Duodenal mucosa (tissue), 2 donors: ENCODE results near the gene KCNK3.

Source experiments
- H3K27ac ChIP-seq: one replicate; pipeline ENCODE4 v1.7.0; 2013; ENCODE audit warnings: low read depth, low read length
- H3K27me3 ChIP-seq, 2 donors: one replicate each; pipeline ENCODE4 v1.7.0; 2013; ENCODE audit warnings: low read length in 2 of 2, control low read depth in 1 of 2; ENCODE audit not compliant: insufficient read depth in 2 of 2, control insufficient read depth in 1 of 2
- H3K36me3 ChIP-seq, 2 donors: one replicate each; pipeline ENCODE4 v1.7.0; 2013; ENCODE audit warnings: low read length in 2 of 2, control low read depth in 1 of 2; ENCODE audit not compliant: insufficient read depth in 2 of 2, control insufficient read depth in 1 of 2
- H3K4me1 ChIP-seq, 2 donors: one replicate each; pipeline ENCODE4 v1.7.0; 2013; ENCODE audit warnings: low read length in 2 of 2, control low read depth in 1 of 2; ENCODE audit not compliant: insufficient read depth in 2 of 2, control insufficient read depth in 1 of 2
- H3K4me3 ChIP-seq, 2 donors: one replicate each; pipeline ENCODE4 v1.7.0; 2013; ENCODE audit warnings: low read length in 2 of 2, low read depth in 1 of 2
- H3K9ac ChIP-seq, 2 donors: one replicate each; pipeline ENCODE4 v1.7.0; 2013; ENCODE audit warnings: low read length in 2 of 2, low read depth in 1 of 2
- H3K9me3 ChIP-seq, 2 donors: one replicate each; pipeline ENCODE4 v1.7.0; 2013; ENCODE audit warnings: low read length in 2 of 2, control low read depth in 1 of 2; ENCODE audit not compliant: control insufficient read depth in 1 of 2

KCNK3 gene

DNA sequence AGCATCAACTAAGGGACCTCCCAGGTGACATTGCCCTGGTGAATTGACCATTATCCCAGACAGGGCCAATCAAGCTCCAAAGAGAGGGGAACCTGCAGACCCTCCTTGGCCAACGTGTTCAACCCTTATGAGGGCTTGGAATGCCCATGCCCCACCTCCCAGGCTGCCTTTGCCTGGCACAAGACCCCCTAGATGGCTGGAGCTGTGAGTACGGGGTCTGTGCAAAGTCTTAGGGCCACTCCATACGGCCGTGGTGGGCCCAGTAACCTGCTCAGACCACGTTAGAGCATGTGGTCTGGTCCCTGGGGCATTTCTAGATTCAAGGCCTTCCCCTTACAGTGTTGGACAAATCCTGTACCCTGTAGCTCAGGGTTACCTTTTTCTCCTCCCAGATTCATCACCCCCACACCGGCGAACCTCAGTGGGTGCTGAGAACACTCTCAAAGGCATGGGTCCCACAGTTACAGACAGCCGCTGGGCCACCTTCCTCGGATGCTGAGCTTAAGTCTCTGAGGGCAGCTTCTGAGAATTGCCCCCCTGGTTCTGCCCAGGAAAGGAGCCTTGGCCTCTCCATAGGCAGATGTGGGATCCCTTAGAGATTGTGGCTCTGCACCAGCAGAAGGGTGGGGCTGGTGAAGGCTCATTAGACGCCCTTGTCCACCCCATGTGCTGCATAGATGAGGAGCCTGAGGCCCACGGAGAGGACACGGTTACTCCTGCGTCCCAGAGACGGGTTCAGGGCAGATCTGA is 18.3 kb upstream of the KCNK3 start:
- H3K9me3 ChIP-seq: no peaks in the 10 kb centered on the region
- peaks cover 0 to 8% of the 10 kb centered on the region in 2 donors for H3K27me3 ChIP-seq
- no peak overlapping the region for H3K9ac ChIP-seq
- H3K4me1 ChIP-seq: no peaks in the 10 kb centered on the region
- no peak overlapping the region for H3K27ac ChIP-seq
- no peak overlapping the region for H3K4me3 ChIP-seq
- no peaks in the 10 kb centered on the region for H3K36me3 ChIP-seq

DNA sequence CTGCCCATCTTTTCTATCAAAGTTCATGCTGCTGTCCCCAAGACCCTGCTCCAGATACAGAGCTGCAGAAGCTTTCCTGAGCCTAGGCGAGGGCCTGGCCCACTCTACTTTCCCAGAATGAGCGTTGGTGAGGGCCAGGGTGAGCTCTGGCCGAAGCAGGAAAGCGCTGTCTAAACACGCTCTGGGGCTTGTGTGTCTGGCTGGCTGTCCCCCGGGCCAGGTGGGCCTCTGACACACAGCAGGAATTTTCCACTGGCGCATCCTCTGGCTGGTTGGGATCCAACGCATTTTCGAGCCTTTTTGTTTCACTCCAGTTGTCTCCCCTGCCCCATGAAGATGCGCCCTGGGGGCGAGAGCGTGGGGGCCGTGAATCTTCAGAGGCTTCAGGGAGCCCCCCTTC is 17.8 kb upstream of the KCNK3 start:
- Histone ChIP-seq H3K27me3 (peaks cover 0 to 6% of the 10 kb centered on the region in 2 donors), H3K36me3 (no peaks in the 10 kb centered on the region), H3K9ac (no peak overlapping the region), H3K27ac (no peak overlapping the region), H3K4me3 (no peak overlapping the region), H3K9me3 (no peaks in the 10 kb centered on the region), H3K4me1 (no peaks in the 10 kb centered on the region)

DNA sequence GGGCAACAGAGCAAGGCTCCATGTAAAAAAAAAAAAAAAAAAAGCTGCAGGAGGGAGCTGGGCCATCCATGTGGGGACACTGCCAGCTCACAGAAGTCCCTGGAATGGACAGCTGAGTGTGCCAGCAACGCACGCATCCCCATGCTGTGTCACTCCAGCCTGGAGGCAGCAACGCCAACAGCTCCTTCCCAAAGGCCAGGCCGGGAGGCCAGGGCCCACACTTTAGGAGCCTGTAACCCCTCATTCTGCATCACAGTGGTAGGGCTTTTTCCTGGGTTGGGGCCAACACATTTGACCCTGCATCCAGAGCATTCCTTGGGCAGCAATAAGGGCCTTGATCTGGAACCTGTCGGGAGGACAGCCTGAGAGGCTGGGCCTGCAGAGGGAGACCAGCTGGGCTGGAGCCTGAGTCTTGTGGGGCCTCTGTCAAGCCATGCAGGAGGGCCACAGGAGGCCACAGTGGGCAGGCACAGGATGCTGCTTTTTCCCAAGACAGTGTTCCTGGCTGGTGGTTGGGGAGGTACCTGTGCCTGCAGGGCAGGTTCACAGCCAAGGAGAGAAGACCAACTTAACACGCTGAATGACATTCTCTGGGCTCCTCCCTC is 16.8 kb upstream of the KCNK3 start:
- Histone ChIP-seq H3K27me3 (no peaks in the 10 kb centered on the region), H3K9me3 (no peaks in the 10 kb centered on the region), H3K9ac (no peak overlapping the region), H3K27ac (no peak overlapping the region), H3K4me1 (no peaks in the 10 kb centered on the region), H3K36me3 (no peaks in the 10 kb centered on the region), H3K4me3 (no peak overlapping the region)

DNA sequence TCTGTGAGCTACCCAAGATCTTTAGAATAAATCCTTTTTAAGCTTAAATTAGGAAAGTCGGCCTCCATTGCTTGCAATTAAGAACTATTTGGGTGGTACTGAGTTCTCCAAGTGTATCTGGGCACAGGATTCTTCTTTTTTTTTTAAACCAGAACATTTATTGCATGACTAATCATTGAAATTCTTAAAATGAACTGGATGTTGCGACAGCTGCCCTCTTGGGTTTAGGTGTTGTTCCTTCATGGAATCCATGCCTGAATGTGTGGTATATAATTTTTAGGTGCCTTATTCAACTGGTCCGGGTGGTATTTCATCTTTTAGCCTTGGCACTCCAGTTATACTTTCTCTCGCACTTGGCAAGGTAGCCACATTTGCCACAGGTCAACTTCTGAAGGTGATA is 14.5 kb upstream of the KCNK3 start:
- no peak overlapping the region for H3K27ac ChIP-seq
- H3K36me3 ChIP-seq: no peaks in the 10 kb centered on the region
- H3K4me3 ChIP-seq: no peak overlapping the region
- H3K9me3 ChIP-seq: no peaks in the 10 kb centered on the region
- H3K9ac ChIP-seq: no peak overlapping the region
- no peaks in the 10 kb centered on the region for H3K27me3 ChIP-seq
- H3K4me1 ChIP-seq: no peaks in the 10 kb centered on the region

DNA sequence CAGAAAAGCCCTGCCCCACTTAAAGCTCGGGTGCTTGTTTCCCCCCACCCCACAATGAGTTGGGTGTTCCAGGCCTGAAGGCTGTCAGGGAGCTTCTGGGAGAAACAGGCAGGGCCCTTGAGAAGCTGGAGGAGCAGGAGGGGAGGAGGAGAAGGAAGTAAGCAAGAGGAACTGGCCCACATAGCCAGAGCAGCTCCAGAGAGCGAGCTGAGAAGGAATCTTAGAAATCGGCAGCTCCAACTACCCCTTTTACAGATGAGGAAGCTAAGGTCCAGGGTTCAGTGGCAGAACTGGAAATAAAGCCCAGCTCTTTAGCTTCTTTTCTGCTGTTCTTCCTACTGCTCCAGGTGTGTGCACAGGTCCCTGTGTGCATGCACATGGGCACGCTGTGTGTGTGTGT is 12.7 kb upstream of the KCNK3 start:
- no peaks in the 10 kb centered on the region for H3K36me3 ChIP-seq
- no peaks in the 10 kb centered on the region for H3K4me1 ChIP-seq
- no peak overlapping the region for H3K27ac ChIP-seq
- H3K4me3 ChIP-seq: no peak overlapping the region
- H3K27me3 ChIP-seq: no peaks in the 10 kb centered on the region
- no peak overlapping the region for H3K9ac ChIP-seq
- H3K9me3 ChIP-seq: no peaks in the 10 kb centered on the region

DNA sequence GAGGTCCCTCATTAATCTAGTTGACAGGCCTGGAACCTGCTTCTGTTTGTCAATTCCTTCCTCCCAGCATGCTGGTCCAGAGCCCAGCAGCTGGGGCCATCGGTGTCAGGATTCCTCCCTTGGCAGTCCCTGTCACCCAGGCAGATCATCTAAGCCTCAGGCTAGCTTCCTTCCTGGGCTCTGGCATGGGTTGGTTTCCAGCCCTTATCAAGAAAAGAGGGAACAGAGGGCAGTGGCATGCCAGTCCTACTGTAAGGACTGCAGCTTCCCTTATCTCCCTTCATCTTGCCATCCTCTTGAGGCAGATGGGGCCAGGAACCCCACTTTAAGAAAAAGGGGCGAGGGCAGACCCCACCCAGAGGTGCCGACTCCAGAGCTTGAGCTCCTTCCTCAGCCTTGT is 10.9 kb upstream of the KCNK3 start:
- Histone ChIP-seq H3K27me3 (peaks cover 0 to 5% of the 10 kb centered on the region in 2 donors), H3K4me3 (no peak overlapping the region), H3K27ac (no peak overlapping the region), H3K9me3 (no peaks in the 10 kb centered on the region), H3K4me1 (peaks cover 6 to 7% of the 10 kb centered on the region in 2 donors), H3K9ac (no peak overlapping the region), H3K36me3 (no peaks in the 10 kb centered on the region)

DNA sequence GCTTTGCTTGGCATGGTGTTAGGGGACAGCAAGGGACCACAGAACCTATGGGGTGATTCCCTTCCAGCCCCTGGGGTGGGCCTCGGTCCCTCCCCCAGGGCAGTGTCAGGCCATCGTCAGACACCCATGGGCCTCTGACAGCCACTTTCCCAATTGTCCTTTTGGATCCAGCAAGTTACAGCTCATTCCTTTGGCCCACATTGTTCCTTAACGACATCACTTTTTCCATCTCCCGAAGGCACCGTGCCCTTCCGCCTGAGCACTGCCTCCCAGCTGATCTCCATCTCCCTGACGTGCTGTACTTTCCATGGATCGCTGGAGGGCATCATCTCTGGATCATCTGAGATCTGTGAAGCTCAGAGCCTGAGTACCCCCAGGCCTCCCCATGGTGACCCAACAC is 10.4 kb upstream of the KCNK3 start:
- Histone ChIP-seq H3K27me3 (peaks cover 0 to 6% of the 10 kb centered on the region in 2 donors), H3K4me3 (no peak overlapping the region), H3K9me3 (no peaks in the 10 kb centered on the region), H3K36me3 (no peaks in the 10 kb centered on the region), H3K9ac (no peak overlapping the region), H3K4me1 (peaks cover 8 to 12% of the 10 kb centered on the region in 2 donors), H3K27ac (no peak overlapping the region)

DNA sequence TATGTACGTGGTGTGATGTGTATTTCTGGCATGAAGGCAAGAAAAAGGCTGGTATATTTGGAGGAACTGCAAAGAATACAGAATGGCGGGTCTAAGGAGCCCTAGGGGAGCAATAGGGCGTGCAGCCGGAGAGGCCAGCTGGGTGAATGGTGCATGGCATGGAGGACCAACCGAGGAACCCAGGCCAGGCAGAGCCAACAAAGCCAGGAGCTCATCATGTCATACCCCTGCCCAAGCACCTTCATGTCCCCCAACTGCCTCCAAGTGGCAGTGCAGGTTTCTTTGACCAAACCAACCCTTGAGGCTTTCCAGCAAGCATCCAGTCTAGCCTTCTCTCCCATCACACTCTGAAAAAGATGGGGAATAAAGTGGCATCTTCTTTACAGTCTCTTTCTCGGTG is 8.9 kb upstream of the KCNK3 start:
- Histone ChIP-seq H3K36me3 (no peaks in the 10 kb centered on the region), H3K4me1 (peaks cover 8 to 17% of the 10 kb centered on the region in 2 donors), H3K9me3 (no peaks in the 10 kb centered on the region), H3K9ac (no peak overlapping the region), H3K4me3 (no peak overlapping the region), H3K27ac (no peak overlapping the region), H3K27me3 (peaks cover 0 to 11% of the 10 kb centered on the region in 2 donors)

DNA sequence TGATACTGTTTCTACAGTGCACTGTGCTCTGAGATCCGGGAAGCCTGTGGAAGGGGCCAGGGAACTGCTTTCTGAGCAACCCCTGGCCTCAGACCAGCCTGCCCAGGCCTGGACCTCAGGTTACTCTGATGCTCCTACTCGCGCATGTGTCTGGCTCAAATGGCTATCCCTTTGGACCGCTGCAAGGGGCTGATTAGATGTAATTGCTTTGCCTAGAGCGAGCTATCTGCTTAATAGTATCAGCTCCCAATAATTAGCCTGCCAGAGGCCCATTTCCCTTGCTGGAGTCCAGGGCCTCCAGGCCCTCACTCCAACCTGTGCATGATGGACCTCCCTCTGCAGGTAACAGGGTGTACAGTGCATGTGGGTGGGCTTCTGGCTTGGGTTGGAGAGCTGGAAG is 7.2 kb upstream of the KCNK3 start:
- H3K4me3 ChIP-seq: no peak overlapping the region
- H3K9me3 ChIP-seq: no peaks in the 10 kb centered on the region
- H3K4me1 ChIP-seq: peaks cover 8 to 17% of the 10 kb centered on the region in 2 donors
- no peak overlapping the region for H3K27ac ChIP-seq
- H3K36me3 ChIP-seq: no peaks in the 10 kb centered on the region
- H3K9ac ChIP-seq: no peak overlapping the region
- peaks cover 8 to 15% of the 10 kb centered on the region in 2 donors for H3K27me3 ChIP-seq

DNA sequence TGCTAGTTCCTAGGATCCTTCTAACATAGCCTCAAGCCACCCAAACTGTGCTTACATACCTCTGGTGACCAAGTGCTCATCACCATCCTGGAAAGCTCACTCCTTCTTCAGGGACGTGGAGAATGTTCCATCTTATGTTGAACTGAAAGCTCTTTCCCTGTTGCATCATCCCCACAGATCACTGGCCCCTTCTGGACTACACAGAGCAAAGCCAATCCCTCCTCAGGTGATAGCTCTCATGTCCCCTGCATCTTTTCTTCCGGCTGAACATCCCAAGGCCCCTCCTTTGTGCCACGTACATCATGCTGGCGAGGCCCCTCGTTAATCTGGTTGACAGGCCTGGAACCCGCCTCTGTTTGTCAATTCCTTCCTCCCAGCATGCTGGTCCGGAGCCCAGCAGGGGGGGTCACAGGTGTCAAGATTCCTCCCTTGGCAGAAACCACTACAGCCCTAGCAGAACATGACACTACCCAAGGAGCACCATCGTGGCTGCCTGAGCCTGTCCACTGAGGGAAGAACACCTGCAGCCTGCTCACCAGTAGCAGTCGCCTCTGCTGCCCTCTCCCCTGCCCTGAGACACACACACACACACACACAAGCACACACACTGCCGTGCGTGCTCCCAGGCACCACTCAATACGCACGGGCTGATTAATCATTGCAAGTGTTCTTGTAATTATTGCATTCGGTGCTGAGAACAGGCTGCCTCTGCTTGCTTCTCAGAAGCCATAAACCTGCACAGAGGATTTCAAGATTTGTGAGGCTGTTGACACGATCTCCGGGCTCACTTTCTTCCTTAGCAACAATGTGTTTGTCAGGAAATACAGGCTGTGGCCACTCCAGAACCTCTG is 6.3 kb upstream of the KCNK3 start:
- Histone ChIP-seq H3K4me1 (peaks cover 8 to 17% of the 10 kb centered on the region in 2 donors), H3K27me3 (peaks cover 12 to 21% of the 10 kb centered on the region in 2 donors), H3K9me3 (no peaks in the 10 kb centered on the region), H3K36me3 (no peaks in the 10 kb centered on the region), H3K27ac (no peak overlapping the region), H3K9ac (no peak overlapping the region), H3K4me3 (no peak overlapping the region)
